Transverse colon (tissue), 4 donors: ENCODE results near the gene SLCO4A1. TPM values are rescaled to one million over a fixed set of nuclear protein-coding genes. Genes with fewer than 3 reads are reported as not detected.

Experiments used
- DNase-seq: peaks from one replicate; pipeline ENCODE4 v3.0.0-alpha.2; 2019
- H3K27ac ChIP-seq, 4 donors: fragments of 200-600 bp; sonication (generic); 2 replicates each; pipeline ENCODE4 v1.5.1; 2016 to 2018; ENCODE audit warnings: inconsistent platforms in 4 of 4
- H3K27me3 ChIP-seq: fragments of 200-600 bp; sonication (generic); 2 replicates; pipeline ENCODE4 v1.5.1; 2017; ENCODE audit warnings: inconsistent platforms
- H3K36me3 ChIP-seq, 4 donors: fragments of 200-600 bp; sonication (generic); 2 replicates each; pipeline ENCODE4 v1.5.1; 2017 to 2019; ENCODE audit warnings: inconsistent platforms in 4 of 4
- H3K4me1 ChIP-seq, 4 donors: fragments of 200-600 bp; sonication (generic); 2 replicates each; pipeline ENCODE4 v1.5.1; 2017 to 2020; ENCODE audit warnings: inconsistent platforms in 4 of 4
- H3K4me3 ChIP-seq, 4 donors: fragments of 200-600 bp; sonication (generic); 1 replicate in 1 of 4; 2 replicates in 3 of 4; pipeline versions ENCODE4 v1.5.1 to v1.6.1; 2017 to 2019; ENCODE audit warnings: inconsistent platforms in 4 of 4
- H3K9me3 ChIP-seq, 2 donors: fragments of 200-600 bp; sonication (generic); 2 replicates each; pipeline ENCODE4 v1.5.1; 2017 to 2019; ENCODE audit warnings: inconsistent platforms in 2 of 2
- CTCF ChIP-seq, 5 experiments: fragments of 200-600 bp in 3 of 5; fragments of 450-650 bp in 2 of 5; sonication (generic) in 3 of 5; IDR thresholded peaks; 1 replicate in 2 of 5; 2 replicates in 3 of 5; pipeline ENCODE4 v1.5.1; 2016 to 2017; ENCODE audit warnings: antibody characterized with exemption in 5 of 5, inconsistent platforms in 3 of 5, mild to moderate bottlenecking in 2 of 5, moderate library complexity in 1 of 5
- EP300 ChIP-seq: sonication (generic); formaldehyde crosslinking; IDR thresholded peaks from one replicate; pipeline ENCODE4 v1.6.1; 2017; ENCODE audit warnings: antibody characterized with exemption, low read depth
- POLR2A ChIP-seq: fragments of 450-650 bp; IDR thresholded peaks from one replicate; pipeline ENCODE4 v1.6.1; 2016; ENCODE audit warnings: antibody characterized with exemption, mild to moderate bottlenecking, moderate library complexity
- POLR2AphosphoS5 ChIP-seq, 3 donors: sonication (generic); formaldehyde crosslinking; IDR thresholded peaks; one replicate each; pipeline ENCODE4 v1.6.1; 2016; ENCODE audit warnings: antibody characterized with exemption in 3 of 3
- WGBS, 2 donors: methylation state at CpG; one replicate each; pipeline ENCODE4 v1.1.5; 2018; ENCODE audit warnings: low coverage in 1 of 2; 5-methylcytosine and 5-hydroxymethylcytosine counted together
- in situ Hi-C, 4 donors: fragments of 200-750 bp; cut with MboI; loops; one replicate each; pipeline versions ENCODE4 v1.15.0 to v1.15.1; 2017; ENCODE audit warnings: low sequenced_read_pairs in 3 of 4, low pct_ligation_motif_present in 1 of 4, low pct_unique_long_range_greater_than_20kb in 1 of 4
- intact Hi-C: fragments of 100-400 bp; cut with DNase I; formaldehyde crosslinking; loops from one replicate; pipeline ENCODE4 v1.15.1; 2023; ENCODE audit warnings: low total_unique reads
- total RNA-seq, 4 donors: library from RNA; depleted of rRNA; stranded (reverse); fragments of >200 nt; gene quantifications; one replicate each; pipeline ENCODE4 v1.1.0, GENCODE V29; 2016

SLCO4A1 gene
- total RNA-seq, 4 donors from 2014 or later: 13.7 to 375 (median 60.0) TPM

DNA sequence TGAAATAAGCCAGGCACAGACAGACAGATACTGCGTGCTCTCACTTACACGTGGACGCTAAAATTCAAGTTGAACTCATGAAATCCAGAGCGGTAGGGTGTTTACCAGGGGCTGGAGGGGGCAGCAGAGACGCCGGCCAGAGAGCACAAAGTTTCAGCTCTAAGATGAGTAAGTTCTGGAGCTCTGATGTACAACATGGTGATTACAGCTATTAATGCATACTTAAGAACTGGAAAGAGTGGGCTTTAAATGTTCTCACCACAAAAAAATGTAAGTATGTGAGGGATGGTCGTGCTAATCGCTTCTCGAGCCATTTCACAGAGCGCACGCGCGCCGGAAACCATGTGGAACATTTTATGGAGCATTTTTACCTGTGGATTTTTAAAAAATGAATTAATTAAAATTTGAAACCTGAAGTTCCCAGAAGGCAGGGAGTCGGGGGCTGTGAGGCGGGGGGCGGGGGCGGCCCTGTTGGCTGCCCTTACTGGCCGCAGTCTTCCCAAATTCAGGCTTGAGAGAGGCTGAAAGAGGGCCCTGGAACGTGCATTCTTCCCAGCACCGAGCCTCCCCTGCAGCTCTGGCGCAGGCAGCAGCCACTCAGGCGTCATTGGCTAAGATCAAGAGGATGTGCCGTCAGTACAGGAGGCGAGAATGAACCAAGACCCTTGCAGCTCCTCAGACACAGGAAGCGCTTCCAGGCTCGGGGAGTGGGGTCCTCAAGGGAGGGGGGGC, 8.5 kb upstream of the SLCO4A1 start:
- 72 to 80% methylated on average over 5 to 26 of the region's 27 CpGs for WGBS, 2 donors
- H3K27ac ChIP-seq: no peak overlapping the region
- in situ Hi-C loops: no loop called here

GRCh38 chr20:62634330-62634967, 7.9 kb upstream of the SLCO4A1 start:
- Histone ChIP-seq H3K27me3 (peaks cover 8% of the 10 kb centered on the region), H3K4me3 (no peak overlapping the region), H3K36me3 (no peaks in the 10 kb centered on the region), H3K9me3 (no peaks in the 10 kb centered on the region), H3K4me1 (no peaks in the 10 kb centered on the region), H3K27ac (no peak overlapping the region)
- TF ChIP-seq CTCF (IDR thresholded peaks at IDR 0.05) (no peak), POLR2AphosphoS5 (IDR thresholded peaks at IDR 0.05) (no peak), POLR2A (no peak), EP300 (no peak)
- 93% methylated on average over 15 of the region's 17 CpGs; no CpG with 5 or more reads in 1 of the 2 donors for WGBS, 2 donors
- in situ Hi-C loops (no loop called here), intact Hi-C loops (no loop called here)
- no peak for DNase-seq

More for the DNA sequence above, 8.5 kb upstream of the SLCO4A1 start:
- H3K27me3 ChIP-seq: peaks cover 8% of the 10 kb centered on the region
- DNase-seq: no peak
- H3K36me3 ChIP-seq: no peaks in the 10 kb centered on the region
- no peaks in the 10 kb centered on the region for H3K9me3 ChIP-seq
- intact Hi-C loops: no loop called here
- H3K4me3 ChIP-seq: no peak overlapping the region
- TF ChIP-seq POLR2AphosphoS5 (IDR thresholded peaks at IDR 0.05) (no peak), CTCF (IDR thresholded peaks at IDR 0.05) (no peak), EP300 (no peak), POLR2A (no peak)
- no peaks in the 10 kb centered on the region for H3K4me1 ChIP-seq

- intact Hi-C loops: no loop called here
- Histone ChIP-seq H3K36me3 (no peaks in the 10 kb centered on the region), H3K4me1 (no peaks in the 10 kb centered on the region), H3K9me3 (no peaks in the 10 kb centered on the region), H3K27me3 (peaks cover 8% of the 10 kb centered on the region), H3K27ac (no peak overlapping the region), H3K4me3 (no peak overlapping the region)
- in situ Hi-C loops: no loop called here
- WGBS, 2 donors: 92% methylated on average over 15 of the region's 15 CpGs; no CpG with 5 or more reads in 1 of the 2 donors
- TF ChIP-seq POLR2AphosphoS5 (IDR thresholded peaks at IDR 0.05) (no peak), POLR2A (no peak), CTCF (IDR thresholded peaks at IDR 0.05) (no peak), EP300 (no peak)
- DNase-seq: no peak
Measured at GRCh38 chr20:62635232-62635631, 7.1 kb upstream of the SLCO4A1 start.

GRCh38 chr20:62635852-62636251, 6.5 kb upstream of the SLCO4A1 start:
- peaks cover 14% of the 10 kb centered on the region for H3K27me3 ChIP-seq
- no peaks in the 10 kb centered on the region for H3K4me1 ChIP-seq
- no peak for DNase-seq
- TF ChIP-seq EP300: no peak
- H3K4me3 ChIP-seq: no peak overlapping the region
- intact Hi-C loops: no loop called here
- 87 to 88% methylated on average over 5 to 16 of the region's 16 CpGs for WGBS, 2 donors
- no peaks in the 10 kb centered on the region for H3K36me3 ChIP-seq
- H3K27ac ChIP-seq: no peak overlapping the region
- H3K9me3 ChIP-seq: no peaks in the 10 kb centered on the region
- in situ Hi-C loops: no loop called here
